ENCODE data around the gene WDFY3.

DNA sequence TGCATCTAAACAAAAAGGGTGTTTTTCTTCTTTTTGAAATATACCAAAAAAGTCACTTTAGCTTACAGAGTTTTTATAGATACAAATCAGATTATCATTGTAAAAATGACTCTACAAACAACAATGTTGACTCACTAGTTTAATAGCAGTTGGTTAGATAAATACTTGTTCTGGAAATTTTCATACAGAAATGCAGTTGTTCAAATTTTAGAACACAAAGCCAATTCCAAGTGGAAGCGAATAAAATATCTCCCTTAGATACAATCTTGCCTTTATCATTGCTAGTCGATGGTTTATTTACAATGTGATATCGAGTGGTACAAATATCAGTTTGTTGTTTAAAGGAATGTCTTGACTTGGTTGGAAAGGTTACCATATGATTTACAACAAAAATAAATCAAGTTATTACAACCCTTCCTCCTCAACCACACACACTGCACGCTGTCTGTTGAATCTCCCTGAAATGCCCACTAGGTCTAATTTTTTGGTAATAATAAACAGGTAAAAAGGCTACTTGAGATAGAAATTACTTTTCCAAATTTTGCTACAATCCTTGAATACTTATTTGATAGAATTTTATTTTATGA is 268.8 kb downstream of the WDFY3 start:
- TF ChIP-seq, protein P1, sequence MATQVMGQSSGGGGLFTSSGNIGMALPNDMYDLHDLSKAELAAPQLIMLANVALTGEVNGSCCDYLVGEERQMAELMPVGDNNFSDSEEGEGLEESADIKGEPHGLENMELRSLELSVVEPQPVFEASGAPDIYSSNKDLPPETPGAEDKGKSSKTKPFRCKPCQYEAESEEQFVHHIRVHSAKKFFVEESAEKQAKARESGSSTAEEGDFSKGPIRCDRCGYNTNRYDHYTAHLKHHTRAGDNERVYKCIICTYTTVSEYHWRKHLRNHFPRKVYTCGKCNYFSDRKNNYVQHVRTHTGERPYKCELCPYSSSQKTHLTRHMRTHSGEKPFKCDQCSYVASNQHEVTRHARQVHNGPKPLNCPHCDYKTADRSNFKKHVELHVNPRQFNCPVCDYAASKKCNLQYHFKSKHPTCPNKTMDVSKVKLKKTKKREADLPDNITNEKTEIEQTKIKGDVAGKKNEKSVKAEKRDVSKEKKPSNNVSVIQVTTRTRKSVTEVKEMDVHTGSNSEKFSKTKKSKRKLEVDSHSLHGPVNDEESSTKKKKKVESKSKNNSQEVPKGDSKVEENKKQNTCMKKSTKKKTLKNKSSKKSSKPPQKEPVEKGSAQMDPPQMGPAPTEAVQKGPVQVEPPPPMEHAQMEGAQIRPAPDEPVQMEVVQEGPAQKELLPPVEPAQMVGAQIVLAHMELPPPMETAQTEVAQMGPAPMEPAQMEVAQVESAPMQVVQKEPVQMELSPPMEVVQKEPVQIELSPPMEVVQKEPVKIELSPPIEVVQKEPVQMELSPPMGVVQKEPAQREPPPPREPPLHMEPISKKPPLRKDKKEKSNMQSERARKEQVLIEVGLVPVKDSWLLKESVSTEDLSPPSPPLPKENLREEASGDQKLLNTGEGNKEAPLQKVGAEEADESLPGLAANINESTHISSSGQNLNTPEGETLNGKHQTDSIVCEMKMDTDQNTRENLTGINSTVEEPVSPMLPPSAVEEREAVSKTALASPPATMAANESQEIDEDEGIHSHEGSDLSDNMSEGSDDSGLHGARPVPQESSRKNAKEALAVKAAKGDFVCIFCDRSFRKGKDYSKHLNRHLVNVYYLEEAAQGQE (IDR thresholded peaks at IDR 0.05; ENCODE audit: low read depth): no peak
- TF ChIP-seq, protein P2, sequence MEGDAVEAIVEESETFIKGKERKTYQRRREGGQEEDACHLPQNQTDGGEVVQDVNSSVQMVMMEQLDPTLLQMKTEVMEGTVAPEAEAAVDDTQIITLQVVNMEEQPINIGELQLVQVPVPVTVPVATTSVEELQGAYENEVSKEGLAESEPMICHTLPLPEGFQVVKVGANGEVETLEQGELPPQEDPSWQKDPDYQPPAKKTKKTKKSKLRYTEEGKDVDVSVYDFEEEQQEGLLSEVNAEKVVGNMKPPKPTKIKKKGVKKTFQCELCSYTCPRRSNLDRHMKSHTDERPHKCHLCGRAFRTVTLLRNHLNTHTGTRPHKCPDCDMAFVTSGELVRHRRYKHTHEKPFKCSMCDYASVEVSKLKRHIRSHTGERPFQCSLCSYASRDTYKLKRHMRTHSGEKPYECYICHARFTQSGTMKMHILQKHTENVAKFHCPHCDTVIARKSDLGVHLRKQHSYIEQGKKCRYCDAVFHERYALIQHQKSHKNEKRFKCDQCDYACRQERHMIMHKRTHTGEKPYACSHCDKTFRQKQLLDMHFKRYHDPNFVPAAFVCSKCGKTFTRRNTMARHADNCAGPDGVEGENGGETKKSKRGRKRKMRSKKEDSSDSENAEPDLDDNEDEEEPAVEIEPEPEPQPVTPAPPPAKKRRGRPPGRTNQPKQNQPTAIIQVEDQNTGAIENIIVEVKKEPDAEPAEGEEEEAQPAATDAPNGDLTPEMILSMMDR (IDR thresholded peaks at IDR 0.05 in 2 of 3, conservative IDR thresholded peaks at IDR 0.05 in 1 of 3; ENCODE audit: borderline replicate concordance in 1 of 3, insufficient read depth in 1 of 3, low read depth in 2 of 3, low read length in 2 of 3): no peak
- TF ChIP-seq ELF1 (IDR thresholded peaks at IDR 0.05; ENCODE audit: borderline replicate concordance, low read depth): no peak
- TF ChIP-seq EZH2 (IDR thresholded peaks at IDR 0.05): no peak
- TF ChIP-seq, protein P3, sequence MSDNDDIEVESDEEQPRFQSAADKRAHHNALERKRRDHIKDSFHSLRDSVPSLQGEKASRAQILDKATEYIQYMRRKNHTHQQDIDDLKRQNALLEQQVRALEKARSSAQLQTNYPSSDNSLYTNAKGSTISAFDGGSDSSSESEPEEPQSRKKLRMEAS (IDR thresholded peaks at IDR 0.05): no peak

Data from HCT116 (cell line).